Measurements from ENCODE around the gene DCAF8.

The DCAF8 gene

DNA sequence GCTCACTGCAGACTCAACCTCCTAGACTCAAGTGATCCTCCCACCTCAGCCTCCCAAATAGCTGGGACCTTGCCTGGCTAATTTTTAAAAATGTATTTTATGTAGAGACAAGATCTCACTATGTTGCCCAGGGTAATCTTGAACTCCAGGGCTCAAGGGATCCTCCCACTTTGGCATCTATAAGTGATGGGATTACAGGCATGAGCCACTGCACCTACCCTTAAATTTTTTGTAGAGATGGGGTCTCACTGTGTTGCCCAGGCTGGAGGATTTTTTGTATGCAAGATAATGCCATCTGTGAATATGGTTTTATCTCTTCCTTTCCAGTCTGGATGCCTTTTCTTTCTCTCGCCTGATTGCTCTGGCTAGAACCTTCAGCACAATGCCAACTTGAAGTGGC is 8.7 kb upstream of the DCAF8 start:
- Histone ChIP-seq H3K9ac (ENCODE audit: low read depth, low read length, poor library complexity, severe bottlenecking) (no peak overlapping the region), H3K9me3 (ENCODE audit: insufficient read depth, low read depth, low read length) (no peaks in the 10 kb centered on the region), H2AFZ (ENCODE audit: low read length) (no peak overlapping the region), H3K27me3 (ENCODE audit: insufficient read depth, low read length, poor library complexity, severe bottlenecking) (no peaks in the 10 kb centered on the region), H4K20me1 (ENCODE audit: insufficient read depth, low read length, poor library complexity, severe bottlenecking) (no peaks in the 10 kb centered on the region), H3K4me2 (ENCODE audit: low read depth, low read length, poor library complexity, severe bottlenecking) (no peak overlapping the region), H3K4me3 (ENCODE audit: low read length, poor library complexity, severe bottlenecking) (no peak overlapping the region), H3K4me1 (ENCODE audit: insufficient read depth, low read length, poor library complexity, severe bottlenecking) (no peaks in the 10 kb centered on the region), H3K9me2 (replicated peaks; ENCODE audit: low read depth, low read length) (no peaks in the 10 kb centered on the region), H3K36me3 (ENCODE audit: insufficient read depth, low read length) (no peaks in the 10 kb centered on the region), H3F3A (ENCODE audit: low read depth) (no peaks in the 10 kb centered on the region), H3K79me2 (ENCODE audit: insufficient read depth, low read length) (no peaks in the 10 kb centered on the region)
- TF ChIP-seq CTCF (conservative IDR thresholded peaks at IDR 0.05; ENCODE audit: low read length) (no peak), EZH2phosphoT487 (IDR thresholded peaks at IDR 0.05; ENCODE audit: borderline replicate concordance) (no peak)

DNA sequence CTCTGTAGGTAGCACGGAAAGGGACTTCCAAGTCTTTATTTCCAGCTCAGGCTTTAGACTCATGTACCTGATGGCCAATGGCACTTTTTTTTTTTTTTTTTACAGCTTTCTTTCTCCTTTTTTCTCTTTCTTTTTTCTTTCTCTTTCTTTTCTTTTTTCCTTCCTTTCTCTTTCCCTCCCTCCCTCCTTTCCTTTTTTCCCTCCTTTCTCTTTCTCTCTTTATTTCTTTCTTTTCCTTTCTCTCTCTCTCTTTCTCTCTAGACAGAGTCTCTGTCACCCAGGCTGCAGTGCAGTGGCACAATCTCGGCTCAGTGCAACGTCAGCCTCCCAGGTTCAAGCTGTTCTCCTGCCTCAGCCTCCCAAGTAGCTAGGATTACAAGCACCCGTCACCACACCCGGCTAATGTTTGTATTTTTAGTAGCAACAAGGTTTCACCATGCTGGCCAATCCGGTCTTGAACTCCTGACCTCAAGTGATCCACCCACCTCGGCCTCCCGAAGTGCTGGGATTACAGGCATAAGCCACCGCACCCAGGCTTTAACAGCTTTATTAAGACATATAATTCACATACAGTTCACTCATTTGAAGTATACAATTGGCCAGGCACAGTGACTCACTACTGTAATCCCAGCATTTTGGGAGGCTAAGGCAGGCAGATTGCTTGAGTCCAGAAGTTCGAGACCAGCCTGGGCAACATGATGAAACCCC is 5.1 kb upstream of the DCAF8 start:
- Histone ChIP-seq H4K20me1 (ENCODE audit: insufficient read depth, low read length, poor library complexity, severe bottlenecking) (no peaks in the 10 kb centered on the region), H3K36me3 (ENCODE audit: insufficient read depth, low read length) (no peaks in the 10 kb centered on the region), H3K9me3 (ENCODE audit: insufficient read depth, low read depth, low read length) (no peaks in the 10 kb centered on the region), H3F3A (ENCODE audit: low read depth) (no peaks in the 10 kb centered on the region), H3K9me2 (replicated peaks; ENCODE audit: low read depth, low read length) (no peaks in the 10 kb centered on the region), H3K4me2 (ENCODE audit: low read depth, low read length, poor library complexity, severe bottlenecking) (no peak overlapping the region), H3K4me3 (ENCODE audit: low read length, poor library complexity, severe bottlenecking) (no peak overlapping the region), H3K4me1 (ENCODE audit: insufficient read depth, low read length, poor library complexity, severe bottlenecking) (peaks cover 6% of the 10 kb centered on the region), H3K79me2 (ENCODE audit: insufficient read depth, low read length) (no peaks in the 10 kb centered on the region), H3K9ac (ENCODE audit: low read depth, low read length, poor library complexity, severe bottlenecking) (no peak overlapping the region), H3K27me3 (ENCODE audit: insufficient read depth, low read length, poor library complexity, severe bottlenecking) (no peaks in the 10 kb centered on the region), H2AFZ (ENCODE audit: low read length) (no peak overlapping the region)
- no peak for TF ChIP-seq EZH2phosphoT487 (IDR thresholded peaks at IDR 0.05; ENCODE audit: borderline replicate concordance)
- no peak for TF ChIP-seq CTCF (conservative IDR thresholded peaks at IDR 0.05; ENCODE audit: low read length)

- H3K4me3 ChIP-seq (ENCODE audit: low read length, poor library complexity, severe bottlenecking): no peak overlapping the region
- no peaks in the 10 kb centered on the region for H3K9me2 ChIP-seq (replicated peaks; ENCODE audit: low read depth, low read length)
- H3K9ac ChIP-seq (ENCODE audit: low read depth, low read length, poor library complexity, severe bottlenecking): no peak overlapping the region
- no peaks in the 10 kb centered on the region for H3K9me3 ChIP-seq (ENCODE audit: insufficient read depth, low read depth, low read length)
- H4K20me1 ChIP-seq (ENCODE audit: insufficient read depth, low read length, poor library complexity, severe bottlenecking): peaks cover 16% of the 10 kb centered on the region
- H3K4me1 ChIP-seq (ENCODE audit: insufficient read depth, low read length, poor library complexity, severe bottlenecking): peaks cover 21% of the 10 kb centered on the region
- TF ChIP-seq EZH2phosphoT487 (IDR thresholded peaks at IDR 0.05; ENCODE audit: borderline replicate concordance) (no peak), CTCF (conservative IDR thresholded peaks at IDR 0.05; ENCODE audit: low read length) (no peak)
- no peaks in the 10 kb centered on the region for H3K27me3 ChIP-seq (ENCODE audit: insufficient read depth, low read length, poor library complexity, severe bottlenecking)
- peaks cover 24% of the 10 kb centered on the region for H3K79me2 ChIP-seq (ENCODE audit: insufficient read depth, low read length)
- H2AFZ ChIP-seq (ENCODE audit: low read length): no peak overlapping the region
- H3K36me3 ChIP-seq (ENCODE audit: insufficient read depth, low read length): no peaks in the 10 kb centered on the region
- H3K4me2 ChIP-seq (ENCODE audit: low read depth, low read length, poor library complexity, severe bottlenecking): no peak overlapping the region
- no peaks in the 10 kb centered on the region for H3F3A ChIP-seq (ENCODE audit: low read depth)
These were observed 2.5 kb upstream of the DCAF8 start for GRCh38 chr1:160264795-160265307.

Data from Loucy (cell line).